IMR-90 (cell line): Measurements from ENCODE around the gene OR52I1. TPM values are rescaled to one million over a fixed set of nuclear protein-coding genes. Genes with fewer than 3 reads are reported as not detected.
A peak's percentile ranks its signal among the peaks of the same experiment; 100 is the strongest.

Experiments
- ATAC-seq: fragments of 200-7000 bp; cut with Tn5 transposase; 2 replicates; pipeline ENCODE4 v1.9.1; 2020; ENCODE audit warnings: low read depth, mild to moderate bottlenecking, moderate library complexity
- BruUV-seq: library from RNA; stranded (reverse); fragments of 400-500 nt; replicated peaks from 2 replicates; lab custom pipeline; 2021; lab: Mats Ljungman, UMichigan
- CTCF ChIA-PET: fragments of 300-600 bp; formaldehyde crosslinking; extraction: SDS; loops from one replicate; lab custom pipeline; 2021; ENCODE audit warnings: antibody characterized with exemption; lab: Yijun Ruan, JAX
- POLR2A ChIA-PET: fragments of 300-600 bp; sonication (Branson Sonifier 250); formaldehyde crosslinking; loops from one replicate; lab custom pipeline; 2022; ENCODE audit warnings: antibody characterized with exemption; ENCODE audit not compliant: unreplicated experiment; lab: Charles Lee
- DNase-seq: peaks from one replicate; pipeline ENCODE4 v3.0.0; 2013
- H2AFZ ChIP-seq: replicated peaks from 2 replicates; pipeline ENCODE3; 2013; ENCODE audit warnings: low read length, mild to moderate bottlenecking; ENCODE audit not compliant: poor library complexity
- H2AK5ac ChIP-seq: 2 replicates; pipeline ENCODE4 v1.6.1; 2013; ENCODE audit warnings: low read depth, low read length, inconsistent platforms
- H2AK9ac ChIP-seq: replicated peaks from 2 replicates; pipeline ENCODE3; 2013; ENCODE audit warnings: mild to moderate bottlenecking, low read depth, low read length, moderate library complexity; ENCODE audit not compliant: poor library complexity
- H2BK120ac ChIP-seq: 2 replicates; pipeline ENCODE4 v1.6.1; 2013; ENCODE audit warnings: low read depth, low read length, inconsistent platforms
- H2BK15ac ChIP-seq: 3 replicates; pipeline ENCODE4 v1.6.1; 2013; ENCODE audit warnings: low read depth, low read length, inconsistent platforms
- H2BK20ac ChIP-seq: 2 replicates; pipeline ENCODE4 v1.6.1; 2013; ENCODE audit warnings: low read depth, mild to moderate bottlenecking, inconsistent platforms, low read length, moderate library complexity
- H2BK5ac ChIP-seq: 2 replicates; pipeline ENCODE4 v1.6.1; 2013; ENCODE audit warnings: mild to moderate bottlenecking, low read depth, low read length, inconsistent platforms; ENCODE audit not compliant: poor library complexity, severe bottlenecking
- H3K14ac ChIP-seq: replicated peaks from 2 replicates; pipeline ENCODE4 v1.6.1; 2013; ENCODE audit warnings: low read depth, low read length, inconsistent platforms
- H3K18ac ChIP-seq: 2 replicates; pipeline ENCODE4 v1.6.1; 2013; ENCODE audit warnings: low read depth, low read length, control low read depth
- H3K23ac ChIP-seq: 2 replicates; pipeline ENCODE4 v1.6.1; 2013; ENCODE audit warnings: low read depth, low read length, inconsistent platforms
- H3K27ac ChIP-seq: 2 replicates; pipeline ENCODE4 v1.5.1; 2013; ENCODE audit warnings: mild to moderate bottlenecking, control low read depth, low read length; ENCODE audit not compliant: insufficient read depth
- H3K27me3 ChIP-seq: 2 replicates; pipeline ENCODE4 v1.6.1; 2013; ENCODE audit warnings: low read length; ENCODE audit not compliant: control insufficient read depth, insufficient read depth
- H3K36me3 ChIP-seq: 2 replicates; pipeline ENCODE4 v1.6.1; 2013; ENCODE audit warnings: low read length, mixed read lengths; ENCODE audit not compliant: control insufficient read depth, insufficient read depth
- H3K4ac ChIP-seq: 2 replicates; pipeline ENCODE4 v1.6.1; 2013; ENCODE audit warnings: low read depth, low read length, inconsistent platforms
- H3K4me1 ChIP-seq: 2 replicates; pipeline ENCODE4 v1.6.1; 2013; ENCODE audit warnings: low read length, mixed read lengths; ENCODE audit not compliant: control insufficient read depth, insufficient read depth
- H3K4me2 ChIP-seq: 2 replicates; pipeline ENCODE4 v1.6.1; 2013; ENCODE audit warnings: low read depth, mild to moderate bottlenecking, control low read depth, low read length, moderate library complexity
- H3K4me3 ChIP-seq: 2 replicates; pipeline ENCODE4 v1.5.1; 2013; ENCODE audit warnings: low read depth, mild to moderate bottlenecking, control low read depth, low read length, moderate library complexity; ENCODE audit not compliant: insufficient read depth
- H3K56ac ChIP-seq: 2 replicates; pipeline ENCODE4 v1.6.1; 2013; ENCODE audit warnings: low read length, inconsistent platforms; ENCODE audit not compliant: insufficient read depth; ENCODE audit errors: extremely low read depth
- H3K79me1 ChIP-seq, 2 experiments: 2 replicates each; pipeline ENCODE4 v1.6.1; 2013; ENCODE audit warnings: low read length in 2 of 2, inconsistent platforms in 1 of 2, low read depth in 1 of 2
- H3K9ac ChIP-seq: 2 replicates; pipeline ENCODE4 v1.6.1; 2013; ENCODE audit warnings: low read depth, low read length, control low read depth
- H3K9me1 ChIP-seq: 2 replicates; pipeline ENCODE4 v1.6.1; 2013; ENCODE audit warnings: low read length, inconsistent platforms; ENCODE audit not compliant: insufficient read depth
- H3K9me3 ChIP-seq: 2 replicates; pipeline ENCODE4 v1.6.1; 2013; ENCODE audit warnings: low read length; ENCODE audit not compliant: control insufficient read depth, insufficient read depth
- H4K20me1 ChIP-seq: 2 replicates; pipeline ENCODE4 v1.6.1; 2013; ENCODE audit warnings: low read length, inconsistent platforms; ENCODE audit not compliant: insufficient read depth
- H4K5ac ChIP-seq: 2 replicates; pipeline ENCODE4 v1.6.1; 2013; ENCODE audit warnings: mild to moderate bottlenecking, low read depth, low read length, control low read depth
- H4K8ac ChIP-seq, 2 experiments: 2 replicates each; pipeline ENCODE4 v1.6.1; 2013; ENCODE audit warnings: low read depth in 2 of 2, low read length in 2 of 2, control low read depth in 1 of 2, inconsistent platforms in 1 of 2
- H4K91ac ChIP-seq: 2 replicates; pipeline ENCODE4 v1.6.1; 2013; ENCODE audit warnings: low read depth, low read length, inconsistent platforms; ENCODE audit not compliant: insufficient read depth
- BHLHE40 ChIP-seq: fragments of 150-350 bp; IDR thresholded peaks from 2 replicates; pipeline ENCODE4 v1.6.1; 2016; ENCODE audit warnings: mild to moderate bottlenecking, low read depth, low read length
- CEBPB ChIP-seq: IDR thresholded peaks from 2 replicates; pipeline ENCODE4 v1.6.1; 2012; ENCODE audit warnings: low read depth, low read length, improper control_type of control experiment
- CHD1 ChIP-seq: IDR thresholded peaks from 2 replicates; pipeline ENCODE4 v1.6.1; 2012; ENCODE audit warnings: low read depth, low read length, improper control_type of control experiment
- CTCF ChIP-seq: conservative IDR thresholded peaks from 2 replicates; pipeline ENCODE4 v1.5.1; 2012; ENCODE audit warnings: mild to moderate bottlenecking, low read depth, low read length, improper control_type of control experiment
- ELK1 ChIP-seq: fragments of 150-350 bp; IDR thresholded peaks from 2 replicates; pipeline ENCODE4 v1.6.1; 2016; ENCODE audit warnings: low read depth, mild to moderate bottlenecking, low read length, moderate library complexity, borderline replicate concordance
- FOS ChIP-seq: fragments of 150-350 bp; IDR thresholded peaks from 2 replicates; pipeline ENCODE4 v1.6.1; 2016; ENCODE audit warnings: low read depth, low read length
- MAFK ChIP-seq: IDR thresholded peaks from 2 replicates; pipeline ENCODE4 v1.6.1; 2012; ENCODE audit warnings: low read depth, low read length, improper control_type of control experiment
- MAZ ChIP-seq: IDR thresholded peaks from 2 replicates; pipeline ENCODE4 v1.6.1; 2012; ENCODE audit warnings: low read depth, mild to moderate bottlenecking, low read length, improper control_type of control experiment, moderate library complexity, borderline replicate concordance
- MXI1 ChIP-seq: IDR thresholded peaks from 2 replicates; pipeline ENCODE4 v1.6.1; 2012; ENCODE audit warnings: low read depth, mild to moderate bottlenecking, low read length, moderate library complexity, borderline replicate concordance
- NFE2L2 ChIP-seq: fragments of 150-350 bp; IDR thresholded peaks from 2 replicates; pipeline ENCODE4 v1.6.1; 2016; ENCODE audit warnings: low read depth, mild to moderate bottlenecking, low read length
- POLR2A ChIP-seq: IDR thresholded peaks from 2 replicates; pipeline ENCODE4 v1.6.1; 2012; ENCODE audit warnings: mild to moderate bottlenecking, low read depth, low read length
- RAD21 ChIP-seq: IDR thresholded peaks from 2 replicates; pipeline ENCODE4 v1.6.1; 2012; ENCODE audit warnings: low read length, improper control_type of control experiment
- RCOR1 ChIP-seq: IDR thresholded peaks from 2 replicates; pipeline ENCODE4 v1.6.1; 2012; ENCODE audit warnings: mild to moderate bottlenecking, low read length, improper control_type of control experiment; ENCODE audit not compliant: insufficient replicate concordance
- RFX5 ChIP-seq: IDR thresholded peaks from 2 replicates; pipeline ENCODE4 v1.8.0; 2012; ENCODE audit warnings: low read depth, mild to moderate bottlenecking, low read length, moderate library complexity
- SMC3 ChIP-seq: fragments of 150-350 bp; IDR thresholded peaks from 2 replicates; pipeline ENCODE4 v1.6.1; 2016; ENCODE audit warnings: low read depth, mild to moderate bottlenecking, antibody characterized with exemption, low read length, moderate library complexity
- USF2 ChIP-seq: fragments of 150-350 bp; IDR thresholded peaks from 2 replicates; pipeline ENCODE4 v1.6.1; 2017; ENCODE audit warnings: mild to moderate bottlenecking, antibody characterized with exemption, low read length, low read depth
- WGBS, 2 experiments: methylation state at CpG; one replicate each; pipeline versions ENCODE4 v1.1.5 to v1.1.7; 2013; ENCODE audit warnings: missing lambda C conversion rate in 2 of 2; ENCODE audit not compliant: insufficient read length in 1 of 2; ENCODE audit errors: extremely low coverage in 2 of 2; 5-methylcytosine and 5-hydroxymethylcytosine counted together
- dilution Hi-C: fragments of 300-500 bp; cut with HindIII; formaldehyde crosslinking; loops from one replicate; pipeline ENCODE4 v1.14.3; 2018; ENCODE audit warnings: low sequenced_read_pairs; ENCODE audit not compliant: unreplicated experiment
- in situ Hi-C: fragments of 300-500 bp; cut with MboI; formaldehyde crosslinking; loops from 3 replicates; pipeline ENCODE4 v1.14.3; 2019; ENCODE audit warnings: low sequenced_read_pairs, inconsistent platforms, mixed read lengths
- intact Hi-C: fragments of 100-400 bp; cut with micrococcal nuclease; formaldehyde crosslinking; loops from 2 replicates; pipeline ENCODE4 v1.10.0; 2022
- polyA plus RNA-seq, 3 experiments: library from polyadenylated mRNA; depleted of rRNA; stranded (reverse); fragments of >200 nt; gene quantifications; 2 replicates each; pipeline ENCODE4 v1.2.3, GENCODE V29; 2012; ENCODE audit warnings: low replicate concordance in 1 of 3
- total RNA-seq: library from RNA; depleted of rRNA; stranded (reverse); fragments of >200 nt; gene quantifications from 2 replicates; pipeline ENCODE4 v1.2.3, GENCODE V29; 2012

The OR52I1 gene
- total and polyA plus RNA-seq, 2 of the 4 experiments (the other 2 are of a cell fraction) = not detected

GRCh38 chr11:4551346-4551979, 42.4 kb upstream of the OR52I1 start:
- no TSS peak for BruUV-seq
- Histone ChIP-seq H3K9me1 (no peaks in the 10 kb centered on the region), H4K20me1 (no peaks in the 10 kb centered on the region), H4K91ac (no peak overlapping the region), H2AK9ac (no peak overlapping the region), H2AFZ (no peak overlapping the region), H2AK5ac (no peak overlapping the region), H3K27me3 (no peaks in the 10 kb centered on the region), H4K8ac (no peak overlapping the region), H3K4me1 (no peaks in the 10 kb centered on the region), H4K5ac (no peak overlapping the region), H3K4ac (no peak overlapping the region), H2BK120ac (no peak overlapping the region), H3K27ac (no peak overlapping the region), H2BK5ac (no peak overlapping the region), H3K14ac (no peak overlapping the region), H3K56ac (no peak overlapping the region), H3K9ac (no peak overlapping the region), H2BK15ac (no peak overlapping the region), H3K4me3 (no peak overlapping the region), H2BK20ac (no peak overlapping the region), H3K79me1 (no peaks in the 10 kb centered on the region), H3K4me2 (no peak overlapping the region), H3K36me3 (no peaks in the 10 kb centered on the region), H3K18ac (no peak overlapping the region), H3K9me3 (no peaks in the 10 kb centered on the region), H3K23ac (no peak overlapping the region)
- dilution Hi-C loops = no loop called here
- intact Hi-C loops = loop anchor here (1.0 kb wide), 1 partner anchor 364 kb away; no protein-coding TSS in a partner anchor
- TF ChIP-seq ELK1 (no peak), SMC3 (peak; percentile 17; the same call in 1 of the 2 replicates), MAFK (no peak), CTCF (peak; percentile 39), MXI1 (no peak), MAZ (no peak), RAD21 (no peak), CEBPB (no peak), BHLHE40 (no peak), USF2 (no peak), NFE2L2 (no peak), RCOR1 (no peak), FOS (no peak), POLR2A (no peak), CHD1 (no peak), RFX5 (no peak)
- 67% methylated on average over 2 of the region's 8 CpGs; no CpG with 5 or more reads in 1 of the 2 experiments for WGBS, 2 experiments
- ATAC-seq (peak; percentile 67), DNase-seq (peak; percentile 16)
- in situ Hi-C loops = no loop called here
- POLR2A ChIA-PET = no interaction called here
- CTCF ChIA-PET = interaction anchor here (1.6 kb wide), 1 partner anchor 364 kb away, joined by 6 read pairs; no protein-coding TSS in a partner anchor
